UCSD-AML1 (cell line): Measurements from ENCODE around the gene PGM1.

Experiments
- DNase-seq: peaks from one replicate; lab custom pipeline; 2025; ENCODE audit not compliant: unreplicated experiment; lab: John Stamatoyannopoulos, UW

PGM1 gene

DNA sequence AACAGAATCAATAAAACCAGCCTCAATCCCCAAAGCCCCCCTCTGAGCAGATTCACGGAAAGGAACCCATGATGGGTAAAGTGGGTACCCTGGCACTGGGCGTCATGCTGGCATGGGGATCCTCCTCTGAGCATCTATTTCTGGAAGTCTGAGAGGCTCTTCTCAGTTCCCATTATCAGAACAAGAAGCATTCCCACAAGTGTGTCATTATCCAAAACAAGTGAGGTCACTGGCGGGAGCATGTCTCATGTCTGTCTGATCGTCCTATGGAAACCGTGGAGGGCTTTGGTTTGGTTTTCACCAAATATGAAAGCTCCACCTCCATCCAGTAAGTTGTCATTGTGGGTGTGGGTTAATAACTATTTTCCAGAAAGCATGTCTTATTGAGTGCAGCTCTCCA is 70.7 kb downstream of the PGM1 start:
- no peak for DNase-seq

DNA sequence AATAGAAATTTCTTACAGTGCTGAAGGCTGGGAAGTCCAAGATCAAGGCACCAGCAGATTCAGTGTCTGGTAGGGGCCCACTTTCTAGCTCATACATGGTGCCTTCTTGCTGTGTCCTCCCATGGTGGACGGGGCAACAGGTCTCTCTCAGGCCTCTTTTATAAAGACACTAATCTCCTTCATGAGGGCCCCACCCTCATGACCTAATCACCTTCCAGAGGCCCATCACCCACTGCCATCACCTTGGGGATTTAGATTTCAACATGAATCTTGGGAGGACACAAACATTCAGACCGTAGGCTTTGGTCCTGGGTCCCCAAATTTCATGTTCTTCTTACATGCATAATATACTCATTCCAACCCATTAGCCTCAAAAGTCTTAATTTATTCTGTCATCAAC is 71.5 kb downstream of the PGM1 start:
- no peak for DNase-seq

DNA sequence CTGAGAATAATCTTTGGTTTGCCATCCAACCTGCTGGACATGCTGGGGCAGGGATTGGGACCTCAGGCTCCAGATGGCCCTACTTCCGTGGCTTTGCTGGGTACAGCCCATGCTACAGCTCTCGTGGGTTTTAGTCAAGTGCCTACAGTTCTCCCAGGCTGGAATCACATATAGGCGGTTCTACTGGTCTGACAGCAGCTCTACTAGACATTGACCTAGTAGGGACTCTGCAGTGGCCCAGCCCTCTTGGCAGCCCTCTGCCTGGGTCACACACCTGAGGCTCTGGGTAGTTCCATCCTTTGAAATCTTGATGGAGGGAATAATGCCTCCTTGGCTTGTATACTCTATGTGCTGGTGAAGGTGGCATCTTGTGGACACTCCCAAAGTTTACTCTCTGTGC is 72.2 kb downstream of the PGM1 start:
- DNase-seq = no peak

DNA sequence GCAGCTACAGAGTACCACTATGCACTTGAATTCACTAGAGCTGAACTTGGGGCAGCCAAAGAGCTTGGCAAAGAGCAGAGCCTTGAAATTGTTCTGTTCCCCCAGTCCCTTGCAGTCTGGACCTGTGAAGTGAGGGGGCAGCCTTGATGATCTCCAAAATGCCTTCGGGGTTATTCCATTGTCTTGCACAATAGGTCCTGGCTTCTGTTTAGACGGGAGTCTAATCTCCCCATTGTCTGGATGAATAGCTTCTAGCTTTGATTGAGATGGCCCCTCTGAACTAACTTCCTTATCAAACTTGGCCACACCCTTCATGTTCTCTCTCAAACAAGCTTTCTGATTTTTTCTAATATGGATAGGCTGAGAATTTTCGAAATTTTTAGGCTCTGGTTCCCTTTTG is 72.6 kb downstream of the PGM1 start:
- DNase-seq = no peak

DNA sequence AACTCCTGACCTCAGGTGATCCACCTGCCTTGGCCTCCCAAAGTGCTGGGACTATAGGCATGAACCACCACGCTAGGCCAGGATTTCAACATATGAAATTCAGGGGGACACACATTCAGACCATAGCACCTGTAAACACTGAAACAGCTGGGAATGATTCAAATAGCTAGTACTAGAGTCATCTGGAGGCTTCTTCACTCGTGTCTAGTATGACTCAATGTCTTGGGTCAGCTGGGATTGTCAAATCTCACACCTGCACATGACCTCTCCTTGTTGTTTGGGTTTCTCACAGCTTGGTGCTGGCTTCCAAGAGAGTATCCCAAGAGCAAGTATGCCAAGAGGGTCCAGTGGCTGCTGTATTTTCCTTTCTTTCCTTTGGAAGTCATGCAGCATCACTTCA is 75.1 kb downstream of the PGM1 start:
- DNase-seq = no peak

DNA sequence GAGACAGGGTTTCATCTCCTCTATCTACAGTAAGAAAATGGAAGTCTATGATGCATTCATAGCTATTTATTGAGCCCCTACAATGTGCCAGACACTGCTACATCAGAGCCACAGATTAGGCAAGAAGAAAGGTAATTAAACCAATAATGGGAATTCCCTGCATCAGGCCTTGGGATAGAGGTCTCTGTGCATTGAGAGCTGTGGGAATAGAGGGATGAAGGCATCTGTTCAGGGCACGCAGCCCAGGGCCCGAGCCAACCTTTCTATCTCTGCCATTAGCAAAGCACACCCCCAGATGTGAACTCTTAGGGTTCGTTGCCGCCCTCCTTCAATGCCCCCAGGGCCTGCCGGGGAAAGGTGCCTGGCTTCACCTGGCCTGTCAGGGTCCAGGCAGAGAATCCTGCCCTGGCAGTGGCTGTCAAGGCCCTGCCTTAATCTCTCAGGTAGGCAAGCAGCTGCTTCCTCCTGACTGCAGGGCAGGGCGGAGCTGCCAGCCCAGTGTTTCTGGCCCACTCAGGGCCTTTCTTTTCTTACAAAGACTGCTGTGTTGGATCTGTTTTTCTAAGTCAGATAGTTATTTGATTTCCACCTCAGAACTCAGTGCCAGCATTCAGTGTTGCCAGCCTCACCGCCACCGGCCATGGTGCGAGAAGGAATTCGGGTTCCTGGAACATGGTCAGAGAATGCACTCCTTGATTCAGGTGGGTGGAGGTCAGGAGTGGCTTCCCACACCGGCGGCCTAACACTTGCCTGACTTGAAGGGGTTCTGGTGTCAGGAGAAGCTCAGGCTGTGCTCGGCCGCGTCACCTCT is 76.1 kb downstream of the PGM1 start:
- DNase-seq = no peak

DNA sequence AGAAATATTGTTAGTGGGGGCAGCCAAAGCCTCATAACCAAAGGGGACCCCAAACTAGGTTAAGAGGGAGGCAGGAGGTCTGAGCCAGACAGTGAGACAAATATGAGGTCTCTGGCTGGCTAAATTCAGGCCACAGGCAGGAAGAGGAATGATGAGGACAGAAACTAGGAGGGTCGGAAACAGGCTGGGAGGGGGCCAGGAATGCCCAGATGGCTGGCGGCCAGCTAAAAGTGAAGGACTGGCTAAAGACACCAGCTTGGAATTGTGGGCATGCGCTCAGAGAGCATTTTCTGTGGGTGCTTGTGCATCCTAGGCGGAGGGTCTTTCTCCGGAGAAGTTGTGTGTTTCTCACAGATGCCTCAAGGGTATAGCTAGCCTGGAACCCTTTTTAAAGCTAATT is 77.0 kb downstream of the PGM1 start:
- DNase-seq = no peak

DNA sequence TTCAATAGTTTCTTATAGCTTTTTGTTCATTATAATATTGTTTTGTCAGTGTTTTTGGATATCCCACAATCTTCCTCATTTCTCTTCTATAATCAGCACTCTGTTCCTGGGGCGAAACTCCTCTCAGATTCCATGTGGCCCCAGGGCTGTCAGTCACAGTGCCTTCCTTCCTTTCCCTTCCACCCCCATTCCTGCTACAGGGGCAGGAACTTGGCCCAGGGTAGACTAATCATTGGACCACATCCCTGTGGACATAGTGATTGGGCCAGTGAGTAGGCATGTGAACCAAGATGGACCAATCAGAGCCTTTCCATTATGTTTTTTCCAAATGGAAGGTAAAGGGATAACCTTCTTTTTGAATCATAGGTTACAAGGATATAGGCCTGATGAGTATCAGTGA is 78.3 kb downstream of the PGM1 start:
- DNase-seq = no peak

DNA sequence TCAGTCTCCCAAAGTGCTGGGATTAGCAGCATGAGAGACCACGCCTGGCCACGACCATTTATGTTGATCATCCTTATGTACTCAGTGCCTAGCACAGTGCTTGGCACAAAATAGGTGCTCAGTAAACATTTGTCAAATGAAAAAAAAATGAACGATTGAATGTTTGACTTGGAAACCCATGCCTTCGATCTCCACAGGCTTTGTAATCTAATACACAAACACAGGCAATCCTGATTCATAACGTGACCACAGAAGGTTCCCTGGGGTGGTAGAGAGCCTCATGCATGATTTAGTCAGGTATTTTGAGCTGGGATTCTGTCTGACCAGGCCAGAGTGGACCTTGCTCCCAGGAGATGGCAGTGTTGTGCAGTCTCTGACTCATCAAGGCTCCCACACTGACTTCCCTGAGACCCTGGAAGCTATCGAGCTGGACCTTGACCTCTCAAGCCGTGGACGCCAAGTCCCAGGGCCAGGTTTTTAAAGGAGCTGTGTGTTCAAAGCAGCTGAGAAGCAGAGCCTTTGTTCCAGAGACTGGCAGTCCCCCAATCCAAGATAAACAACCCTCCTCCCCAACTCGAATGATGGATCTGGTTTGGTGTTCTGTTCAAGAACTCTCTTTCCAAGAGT is 81.1 kb downstream of the PGM1 start:
- peak; percentile 12 for DNase-seq

DNA sequence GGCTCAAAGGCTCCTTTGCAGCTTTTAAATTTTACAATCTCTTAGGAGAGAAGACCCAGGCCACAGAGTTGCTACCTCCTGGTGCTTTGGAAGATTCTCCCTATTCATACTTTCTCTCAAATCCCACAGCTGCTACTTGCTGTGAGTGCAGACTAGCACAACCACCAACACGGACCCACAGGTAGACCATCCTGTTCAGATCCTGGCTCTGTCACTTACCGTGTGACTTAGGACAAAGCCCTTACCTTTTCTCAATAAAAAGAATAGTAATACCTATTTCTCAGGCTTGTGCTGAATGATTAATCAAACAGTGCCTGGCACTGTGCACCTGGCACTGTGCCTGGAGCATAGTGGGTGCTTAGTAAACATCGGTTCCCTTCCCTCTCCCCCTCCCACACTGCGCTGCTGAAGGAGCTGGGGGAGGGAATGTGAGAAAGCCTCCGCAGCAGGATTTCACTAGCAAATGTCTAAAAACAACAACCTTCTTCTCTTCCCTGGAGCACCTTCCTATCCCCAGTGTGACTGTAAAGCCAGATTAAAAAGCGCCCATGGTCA is 81.7 kb downstream of the PGM1 start:
- no peak for DNase-seq

DNA sequence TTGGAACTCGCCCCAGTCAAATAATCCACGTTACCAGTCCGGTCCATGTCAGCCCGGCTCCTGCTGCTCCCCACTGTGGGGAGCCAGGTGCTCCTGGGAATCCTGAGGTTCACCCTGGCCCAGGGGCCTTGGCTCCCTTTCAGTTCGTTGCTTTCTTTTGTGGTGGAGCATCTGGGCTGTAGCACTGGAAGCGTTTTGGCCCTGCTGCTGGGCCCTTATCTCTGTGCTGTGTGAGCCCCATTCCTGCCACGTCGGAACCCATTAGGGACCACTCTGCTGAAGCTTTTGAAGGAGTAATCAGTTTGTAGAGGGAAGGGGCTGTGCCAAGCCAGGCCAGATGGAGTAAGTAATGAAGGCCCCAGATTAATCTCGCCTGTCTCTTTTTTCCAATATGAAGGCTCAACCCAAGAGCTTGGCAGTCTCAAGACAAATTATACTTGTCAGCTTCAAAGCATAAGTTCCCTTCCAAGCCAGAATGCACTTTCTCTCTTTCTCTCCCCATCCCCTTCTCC is 82.3 kb downstream of the PGM1 start:
- no peak for DNase-seq

DNA sequence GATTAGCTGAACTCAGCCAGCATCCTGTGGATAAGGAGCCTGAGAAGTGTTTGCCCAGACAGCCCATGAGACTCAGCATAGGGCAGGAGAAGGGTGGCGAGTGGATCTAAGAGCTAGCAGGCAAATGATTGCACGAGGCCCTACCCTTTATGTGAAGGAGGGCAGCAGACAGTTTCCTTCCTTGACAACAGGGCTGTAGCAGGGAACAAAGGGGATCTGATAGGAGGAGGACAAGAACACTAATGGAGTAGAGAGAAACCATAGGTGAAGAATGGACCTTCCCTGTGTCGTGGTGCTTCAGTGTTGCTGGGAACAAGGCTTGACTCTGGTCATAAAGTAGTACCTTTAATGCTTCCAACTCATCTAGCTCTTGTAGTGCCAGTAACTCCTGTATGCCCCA is 84.3 kb downstream of the PGM1 start:
- no peak for DNase-seq

DNA sequence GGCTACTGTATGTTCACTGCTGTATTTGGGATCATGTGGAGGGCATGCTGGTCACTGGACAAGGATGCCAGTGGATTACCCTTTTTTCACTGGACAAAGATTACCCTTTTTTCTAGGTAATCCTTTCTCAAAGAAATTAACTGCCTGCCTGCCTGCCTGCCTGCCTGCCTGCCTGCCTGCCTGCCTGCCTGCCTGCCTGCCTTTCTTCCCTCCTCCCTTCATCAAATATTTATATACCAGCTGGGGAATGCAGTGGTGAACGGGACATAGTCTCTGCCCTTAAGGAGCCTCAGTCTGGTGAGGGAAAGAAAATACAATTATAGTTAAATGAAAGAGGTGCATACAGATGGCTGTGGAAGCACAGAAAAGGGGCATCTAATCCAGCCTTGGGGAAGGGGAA is 85.0 kb downstream of the PGM1 start:
- DNase-seq = no peak

DNA sequence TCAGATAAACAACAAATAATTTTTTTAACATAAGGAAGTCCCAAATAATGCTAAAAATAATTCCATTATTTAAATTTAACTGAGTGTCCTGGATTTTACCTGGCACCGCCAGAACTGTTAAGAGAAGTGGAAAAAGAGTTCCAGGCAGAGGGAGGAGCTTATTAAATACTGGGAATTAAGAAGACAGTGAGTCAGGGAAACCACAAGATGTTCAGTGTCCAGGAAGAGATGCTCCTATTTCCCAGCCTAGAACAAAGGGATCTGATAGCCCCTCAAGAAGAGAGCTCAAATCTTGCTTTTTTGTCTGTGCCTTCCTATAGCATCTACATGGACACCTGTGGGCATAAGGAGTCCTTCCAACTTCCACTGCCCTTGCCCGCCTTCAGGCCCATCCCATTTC is 85.9 kb downstream of the PGM1 start:
- no peak for DNase-seq

DNA sequence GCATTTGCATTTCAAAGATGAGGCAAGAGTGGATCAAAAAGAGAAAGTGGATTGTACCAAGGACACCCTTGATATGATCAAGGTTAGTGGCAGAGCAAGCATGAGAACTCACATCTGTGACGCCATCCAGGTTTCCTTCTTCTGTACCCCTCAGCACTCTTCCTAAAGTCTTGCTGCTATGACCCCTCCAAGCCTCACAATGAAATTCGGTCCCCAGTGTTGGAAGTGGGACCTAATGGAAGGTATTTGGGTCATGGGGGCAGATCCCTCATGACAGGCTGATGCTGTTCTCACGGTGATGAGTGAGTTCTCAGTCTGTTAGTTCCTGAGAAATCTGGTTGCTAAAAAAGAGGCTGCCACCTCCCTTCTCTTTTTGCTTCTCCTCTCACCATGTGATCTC is 86.4 kb downstream of the PGM1 start:
- DNase-seq = no peak

DNA sequence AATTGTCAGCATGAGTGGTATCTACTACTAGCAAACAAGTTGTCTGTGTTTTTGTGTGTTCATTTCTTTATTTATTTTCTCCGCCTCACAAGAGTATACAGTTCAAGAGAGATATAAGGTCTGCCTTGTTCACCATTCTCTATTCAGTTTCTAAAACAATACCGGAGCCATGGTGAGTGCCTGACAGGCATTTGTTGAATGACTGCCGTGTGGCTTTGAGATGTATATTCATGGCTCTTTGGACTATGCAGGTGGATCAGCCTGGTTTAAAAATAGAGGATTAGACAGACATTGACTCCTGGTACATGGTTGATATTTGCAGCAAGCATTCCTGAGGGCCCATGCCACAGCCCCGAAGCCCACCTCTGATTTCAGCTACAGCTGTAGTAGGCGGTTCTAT is 89.7 kb downstream of the PGM1 start:
- DNase-seq = no peak

DNA sequence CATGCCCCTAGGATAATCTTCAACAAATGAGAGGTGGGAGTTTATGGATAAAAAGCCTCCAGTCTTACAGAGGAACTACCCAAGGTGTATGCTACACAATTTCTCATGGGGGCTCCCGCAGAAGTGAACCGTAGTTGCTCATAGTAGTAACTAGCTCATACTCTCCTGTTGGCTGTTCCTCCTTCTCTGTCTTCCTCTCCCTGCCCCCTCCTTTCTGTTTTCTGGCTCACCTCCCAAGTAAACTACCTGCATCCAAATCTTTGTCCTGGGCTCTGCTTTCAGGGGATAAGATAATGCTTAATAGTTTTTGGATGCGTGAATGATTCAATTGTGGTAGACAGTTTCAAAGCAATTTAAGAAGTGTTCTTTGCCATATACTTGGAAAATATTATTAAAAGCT is 90.5 kb downstream of the PGM1 start:
- DNase-seq = no peak

DNA sequence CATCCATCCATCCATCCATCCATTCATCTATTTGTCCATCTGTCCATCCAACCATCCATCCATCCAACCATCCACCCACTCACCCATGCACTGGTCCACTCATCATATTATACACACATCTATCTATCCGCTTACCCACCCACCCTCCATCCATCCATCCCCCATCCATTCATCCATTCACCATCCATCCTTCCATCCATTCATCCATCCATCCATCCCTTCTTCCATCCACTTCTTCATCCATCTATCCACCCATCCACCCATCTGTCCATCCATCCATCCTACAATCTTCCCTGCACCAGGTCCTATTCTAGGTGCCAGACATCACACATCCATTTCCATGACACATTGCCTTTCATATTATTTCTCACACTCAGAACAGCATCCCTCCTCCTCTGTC is 93.5 kb downstream of the PGM1 start:
- no peak for DNase-seq

DNA sequence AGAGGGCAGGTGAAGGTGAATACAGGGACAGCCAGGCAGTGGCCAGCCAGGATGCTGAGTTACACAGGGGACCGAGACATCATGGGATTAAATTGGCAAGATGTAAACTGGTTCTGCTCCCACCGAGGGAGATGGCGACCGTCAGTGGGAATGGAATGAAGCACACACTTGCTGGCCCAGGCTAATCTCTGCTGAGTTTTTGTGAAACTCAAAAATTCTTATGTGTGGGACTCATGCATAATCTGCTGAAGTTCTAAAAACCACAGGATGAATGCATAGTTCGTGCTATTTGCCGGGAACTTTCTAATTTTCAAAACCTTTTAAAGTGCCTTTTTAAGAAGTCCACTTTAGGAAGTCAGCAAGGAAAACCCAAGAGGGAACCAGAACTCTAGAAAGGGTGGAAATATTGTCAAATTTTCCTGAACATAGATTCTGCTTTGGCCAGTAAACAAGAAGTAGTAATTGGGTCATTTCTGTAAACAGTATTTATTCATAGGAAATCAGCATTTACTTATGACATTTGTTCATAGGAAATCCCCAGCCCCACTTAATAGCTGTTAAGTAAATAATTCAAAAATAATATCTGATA is 95.2 kb downstream of the PGM1 start:
- DNase-seq = no peak

DNA sequence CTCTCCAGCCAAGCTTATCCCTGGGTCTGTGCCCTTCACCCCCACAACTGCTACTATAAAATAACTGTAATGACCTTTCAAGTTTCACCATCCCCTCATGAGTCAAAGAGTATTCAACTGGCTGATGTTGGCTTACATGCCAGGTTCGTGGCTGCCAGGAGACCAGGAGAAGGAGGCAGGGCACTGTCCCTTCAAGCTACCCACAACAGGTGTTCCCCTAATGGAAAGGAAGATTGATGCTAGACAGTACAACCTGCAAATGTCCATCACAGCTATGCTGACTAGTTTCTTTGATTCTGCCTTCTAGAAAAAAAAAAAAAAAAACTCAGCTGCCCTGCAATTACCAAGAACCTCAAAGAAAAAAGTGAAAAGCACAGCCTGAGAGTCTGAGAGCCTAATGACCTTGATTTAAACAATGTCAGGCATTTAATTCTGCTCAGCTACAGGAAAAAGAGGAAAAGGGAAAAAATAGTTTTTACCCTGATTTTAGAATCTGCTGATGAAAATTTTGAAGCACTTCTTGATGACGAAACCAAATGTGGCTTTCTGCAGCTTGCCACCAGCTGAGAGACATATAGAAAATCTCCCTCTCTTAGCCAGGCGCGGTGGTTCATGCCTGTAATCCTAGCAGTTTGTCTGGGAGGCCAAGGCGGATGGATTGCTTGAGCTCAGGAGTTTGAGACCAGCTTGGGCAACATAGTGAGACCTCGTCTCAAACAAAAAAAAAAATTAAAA is 97.9 kb downstream of the PGM1 start:
- DNase-seq = no peak

DNA sequence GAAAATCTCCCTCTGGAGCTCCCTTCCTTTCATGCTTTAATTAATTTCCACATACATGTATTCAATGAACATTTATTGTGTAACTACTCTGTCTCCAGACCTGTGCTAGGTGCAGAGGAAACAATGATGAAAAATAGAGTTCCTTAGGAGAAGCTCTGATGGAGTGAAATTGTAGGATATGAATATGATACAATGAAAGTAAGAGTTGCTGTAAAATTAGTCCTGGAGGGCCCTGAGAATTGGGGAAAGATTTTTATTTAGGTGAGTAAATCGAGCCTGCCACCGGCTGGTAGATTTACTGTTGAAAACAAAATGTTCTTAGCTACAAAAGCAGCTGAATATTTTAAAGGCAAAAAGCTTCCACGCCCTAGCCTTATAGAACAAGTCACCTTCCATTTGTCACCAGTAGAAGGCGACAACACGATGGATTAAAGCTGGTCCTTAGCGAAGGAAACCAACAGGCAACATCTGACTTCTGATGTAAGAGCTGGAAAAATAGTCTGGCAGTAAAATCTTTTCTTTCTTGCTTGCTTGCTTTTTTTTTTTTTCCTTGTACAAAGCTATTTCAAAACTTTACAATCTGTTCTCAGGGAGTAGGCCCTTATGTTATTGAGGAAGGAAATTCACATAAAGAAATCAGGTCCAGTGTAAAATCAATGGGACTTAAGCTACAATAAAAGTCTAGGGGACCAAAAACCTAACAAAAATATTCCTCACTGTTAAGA is 98.7 kb downstream of the PGM1 start:
- DNase-seq = no peak
